NCI-H510A (cell line): Measurements from ENCODE around the gene GPD1.
"Not testable (repeated sequence)": the region's sequence is repeated elsewhere in the genome, so short reads cannot be mapped to it uniquely, and the experiment has no call there.

Source experiments
- DNase-seq: peaks from one replicate; lab custom pipeline; 2025; lab: John Stamatoyannopoulos, UW

GPD1 gene

GRCh38 chr12:50073712-50074111 is 30.1 kb upstream of the GPD1 start:
- no peak for DNase-seq

GRCh38 chr12:50074936-50075807 is 28.6 kb upstream of the GPD1 start:
- DNase-seq, result peak; percentile 49

GRCh38 chr12:50075808-50076170 is 28.0 kb upstream of the GPD1 start:
- no peak for DNase-seq

- DNase-seq, result no peak
Observed at GRCh38 chr12:50077099-50077498, 26.7 kb upstream of the GPD1 start.

GRCh38 chr12:50078281-50078680 is 25.5 kb upstream of the GPD1 start:
- no peak for DNase-seq

GRCh38 chr12:50079771-50080170 is 24.0 kb upstream of the GPD1 start:
- DNase-seq, result no peak

- no peak for DNase-seq
Observed at GRCh38 chr12:50081096-50081808, 22.6 kb upstream of the GPD1 start.

- no peak for DNase-seq
Observed at GRCh38 chr12:50082644-50083043, 21.2 kb upstream of the GPD1 start.

GRCh38 chr12:50083301-50083700 is 20.5 kb upstream of the GPD1 start:
- DNase-seq, result no peak

GRCh38 chr12:50084409-50084774 is 19.4 kb upstream of the GPD1 start:
- not testable (repeated sequence) for DNase-seq

- peak; percentile 96 for DNase-seq
Observed at GRCh38 chr12:50084775-50085614, 18.8 kb upstream of the GPD1 start, which contains the start of gene SMARCD1. Gene SMARCD1 (plus strand): TSS chr12:50085342. CDS start chr12:50085370, 28 bp downstream.

GRCh38 chr12:50085615-50086072 is 18.2 kb upstream of the GPD1 start:
- no peak for DNase-seq

- no peak for DNase-seq
Observed at GRCh38 chr12:50086148-50086547, 17.7 kb upstream of the GPD1 start.

GRCh38 chr12:50087151-50087550 is 16.7 kb upstream of the GPD1 start:
- DNase-seq, result no peak

- DNase-seq, result no peak
Observed at GRCh38 chr12:50087995-50088394, 15.8 kb upstream of the GPD1 start.

- DNase-seq, result no peak
Observed at GRCh38 chr12:50088577-50089335, 15.1 kb upstream of the GPD1 start.

- no peak for DNase-seq
Observed at GRCh38 chr12:50089730-50090129, 14.1 kb upstream of the GPD1 start.

GRCh38 chr12:50090391-50090790 is 13.4 kb upstream of the GPD1 start:
- DNase-seq, result no peak

GRCh38 chr12:50097952-50098351 is 5.9 kb upstream of the GPD1 start:
- no peak for DNase-seq

GRCh38 chr12:50099302-50100008 is 4.4 kb upstream of the GPD1 start:
- no peak for DNase-seq

- DNase-seq, result no peak
Observed at GRCh38 chr12:50100561-50100960, 3.2 kb upstream of the GPD1 start.
